K562 (cell line): ENCODE measurements around the gene ISOC1. TPM values are rescaled to one million over a fixed set of nuclear protein-coding genes. Genes with fewer than 3 reads are reported as not detected.

Source experiments
- ATAC-seq: fragments of 200-7000 bp; cut with Tn5 transposase; 3 replicates; pipeline ENCODE4 v1.9.1; 2020; ENCODE audit warnings: moderate library complexity
- BruUV-seq: library from RNA; stranded (reverse); fragments of 400-500 nt; replicated peaks from 2 replicates; lab custom pipeline; 2021; lab: Mats Ljungman, UMichigan
- CTCF ChIA-PET: fragments of 300-600 bp; formaldehyde crosslinking; extraction: SDS; loops from one replicate; lab custom pipeline; 2021; ENCODE audit warnings: low intra/inter-chr PET ratio; lab: Yijun Ruan, JAX
- POLR2A ChIA-PET: fragments of 300-600, 350-650 bp; sonication (Branson Sonifier 250); formaldehyde crosslinking; extraction: SDS; loops from one replicate; lab custom pipeline; 2021; ENCODE audit warnings: antibody characterized with exemption, inconsistent platforms; lab: Yijun Ruan, JAX
- DNase-seq, 4 experiments: peaks; one replicate each; pipeline versions ENCODE4 v3.0.0 to v3.0.0-alpha.2; 2011 to 2018; ENCODE audit warnings: low spot score in 3 of 4, mixed read lengths in 3 of 4; ENCODE audit errors: extremely low read depth in 1 of 4
- FAIRE-seq: peaks from 2 replicates; lab custom pipeline; 2011; peaks lifted over from hg19 to GRCh38; lab: Jason Lieb, UNC
- H2AFZ ChIP-seq: 2 replicates; pipeline ENCODE4 v1.6.0; 2011; ENCODE audit warnings: low read depth, low read length, control low read depth, inconsistent platforms
- H3K27ac ChIP-seq: fragments of 200-600 bp; 3 replicates; pipeline ENCODE4 v1.8.0; 2011; ENCODE audit warnings: low read depth, mild to moderate bottlenecking, control low read depth, inconsistent platforms, low read length, moderate library complexity, mixed read lengths; ENCODE audit errors: extremely low read depth
- H3K27me3 ChIP-seq, 2 experiments: fragments of 300-600 bp in 1 of 2; 2 replicates in 1 of 2; 3 replicates in 1 of 2; pipeline versions ENCODE4 v1.6.0 to v1.8.0; 2011; ENCODE audit warnings: inconsistent platforms in 2 of 2, low read length in 2 of 2, mild to moderate bottlenecking in 1 of 2, mixed read lengths in 1 of 2, moderate library complexity in 1 of 2; ENCODE audit not compliant: control insufficient read depth in 2 of 2, insufficient read depth in 2 of 2
- H3K36me3 ChIP-seq: fragments of 300-600 bp; 3 replicates; pipeline ENCODE4 v1.8.0; 2011; ENCODE audit warnings: mild to moderate bottlenecking, low read length, inconsistent platforms; ENCODE audit not compliant: control insufficient read depth, insufficient read depth
- H3K4me1 ChIP-seq, 2 experiments: fragments of 200-600 bp in 1 of 2; replicated peaks in 1 of 2; 2 replicates in 1 of 2; 3 replicates in 1 of 2; pipeline versions ENCODE4 v1.5.1 to v1.8.0; 2011; ENCODE audit warnings: inconsistent platforms in 2 of 2, low read length in 2 of 2, mild to moderate bottlenecking in 1 of 2, mixed read lengths in 1 of 2, moderate library complexity in 1 of 2; ENCODE audit not compliant: control insufficient read depth in 2 of 2, insufficient read depth in 2 of 2
- H3K4me2 ChIP-seq: 2 replicates; pipeline ENCODE4 v1.6.1; 2011; ENCODE audit warnings: low read length, control low read depth, inconsistent platforms, mixed read lengths; ENCODE audit not compliant: insufficient read depth
- H3K4me3 ChIP-seq: fragments of 200-600 bp; sonication (generic), shearing (Covaris generic); 2 replicates; pipeline ENCODE4 v1.5.1; 2016; ENCODE audit warnings: control low read depth, inconsistent platforms
- H3K79me2 ChIP-seq: fragments of 200-600 bp; 3 replicates; pipeline ENCODE4 v1.8.0; 2011; ENCODE audit warnings: low read length, inconsistent platforms; ENCODE audit not compliant: control insufficient read depth, insufficient read depth
- H3K9ac ChIP-seq, 2 experiments: 2 replicates each; pipeline versions ENCODE4 v1.6.0 to v1.6.1; 2011; ENCODE audit warnings: low read depth in 2 of 2, low read length in 2 of 2, control low read depth in 1 of 2, inconsistent platforms in 1 of 2, mild to moderate bottlenecking in 1 of 2, mixed read lengths in 1 of 2; ENCODE audit not compliant: insufficient read depth in 1 of 2
- H3K9me1 ChIP-seq: one replicate; pipeline ENCODE4 v1.6.0; 2011; ENCODE audit warnings: inconsistent platforms, mild to moderate bottlenecking, low read length, moderate library complexity; ENCODE audit not compliant: control insufficient read depth, insufficient read depth
- H3K9me3 ChIP-seq: replicated peaks from 2 replicates; pipeline ENCODE4 v1.5.1; 2011; ENCODE audit warnings: low read depth, low read length, inconsistent platforms; ENCODE audit not compliant: control insufficient read depth, insufficient read depth
- H4K20me1 ChIP-seq: replicated peaks from 2 replicates; pipeline ENCODE4 v1.6.1; 2011; ENCODE audit warnings: low read length, inconsistent platforms, mixed read lengths; ENCODE audit not compliant: control insufficient read depth, insufficient read depth
- FOXP1 ChIP-seq: sonication (generic); formaldehyde crosslinking; IDR thresholded peaks from 2 replicates; pipeline ENCODE4 v1.8.0; 2022; ENCODE audit warnings: mild to moderate bottlenecking, missing genetic modification reagents
- GTF2E2 ChIP-seq: fragments of 200-800 bp; sonication (Bioruptor generic); IDR thresholded peaks from 2 replicates; pipeline ENCODE4 v1.6.1; 2016; ENCODE audit warnings: missing genetic modification characterization, missing compliant biosample characterization
- TAF1 ChIP-seq: IDR thresholded peaks from 2 replicates; pipeline ENCODE4 v1.6.1; 2011; ENCODE audit warnings: mild to moderate bottlenecking, low read length, moderate library complexity; ENCODE audit not compliant: insufficient read depth, control insufficient read depth, severe bottlenecking; ENCODE audit errors: extremely low read depth
- ZHX1 ChIP-seq: fragments of 150-350 bp; conservative IDR thresholded peaks from 2 replicates; pipeline ENCODE4 v1.6.1; 2014; ENCODE audit warnings: low read length
- WGBS: fragments of 100-300 bp; shearing (Covaris generic); methylation state at CpG from one replicate; pipeline ENCODE4 v1.1.6; 2016; ENCODE audit warnings: low coverage, mixed read lengths; ENCODE audit not compliant: insufficient coverage; ENCODE audit errors: missing lambda C conversion rate; 5-methylcytosine and 5-hydroxymethylcytosine counted together
- in situ Hi-C: fragments of 300-500 bp; cut with MboI; formaldehyde crosslinking; loops from 4 replicates; pipeline ENCODE4 v1.15.0; 2018; ENCODE audit warnings: inconsistent platforms, mixed read lengths
- intact Hi-C: fragments of 100-400 bp; cut with micrococcal nuclease; formaldehyde crosslinking; loops from 2 replicates; pipeline ENCODE4 v1.14.2; 2022
- polyA plus RNA-seq, 8 experiments: library from polyadenylated mRNA; depleted of rRNA in 4 of 8; stranded (reverse) in 5 of 8; unstranded in 3 of 8; fragments of >200 nt; fragmentation: Nextera tagmentation in 2 of 8; fragmentation: Illumina TruSeq in 1 of 8; extraction: Ambion mirVana in 2 of 8; extraction: Trizol in 1 of 8; gene quantifications; 2 replicates each; pipeline versions ENCODE4 v1.2.1 to v1.2.3, GENCODE V29; 2011 to 2014; ENCODE audit warnings: inconsistent platforms in 1 of 8, missing spikeins in 1 of 8
- total RNA-seq, 7 experiments: library from RNA; depleted of rRNA in 6 of 7; stranded (reverse); fragments of >200 nt in 6 of 7; fragmentation: Illumina TruSeq in 2 of 7; extraction: Trizol in 2 of 7; gene quantifications; 2 replicates each; pipeline versions ENCODE4 v1.2.1 to v1.2.3, GENCODE V29; 2011 to 2021; ENCODE audit warnings: low replicate concordance in 1 of 7

ISOC1 gene
- total and polyA plus RNA-seq, 9 of the 15 experiments (the other 6 are each of a cell fraction or from before 2014, with no cell fraction given) = 14.0 to 67.9 (median 51.3) TPM

DNA sequence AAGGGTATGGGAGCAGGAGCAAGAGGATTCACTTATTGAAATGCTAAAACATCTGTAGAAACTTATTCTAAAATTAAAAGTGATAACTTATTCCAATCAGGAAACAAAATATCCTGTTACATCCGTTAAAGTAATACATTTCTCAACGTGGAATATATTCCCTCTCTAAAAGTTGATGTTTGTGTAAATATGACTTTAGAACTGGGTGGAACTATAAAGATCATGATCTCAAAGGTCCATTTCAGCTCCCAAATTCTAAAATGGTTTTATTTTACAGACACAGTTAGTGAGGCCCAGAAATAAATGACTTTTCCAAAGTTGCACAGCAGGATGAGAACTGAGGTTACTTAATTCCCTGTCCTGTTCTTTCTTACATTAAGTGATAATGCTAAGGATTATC lies 21.1 kb downstream of the ISOC1 start:
- H4K20me1 ChIP-seq = no peaks in the 10 kb centered on the region
- BruUV-seq = no TSS peak
- no peak overlapping the region for H3K9ac ChIP-seq
- in situ Hi-C loops = no loop called here
- intact Hi-C loops = no loop called here
- H3K9me3 ChIP-seq = no peaks in the 10 kb centered on the region
- ATAC-seq (no peak), DNase-seq (no peak), FAIRE-seq (no peak)
- no peak overlapping the region for H3K4me3 ChIP-seq
- H3K79me2 ChIP-seq = no peaks in the 10 kb centered on the region
- TF ChIP-seq GTF2E2 (tag) (no peak), FOXP1 (CRISPR knock-in tag) (no peak), TAF1 (no peak), ZHX1 (no peak)
- no peak overlapping the region for H3K27ac ChIP-seq
- H3K9me1 ChIP-seq = no peaks in the 10 kb centered on the region
- ChIA-PET CTCF (no interaction called here), POLR2A (no interaction called here)
- H3K27me3 ChIP-seq = no peaks in the 10 kb centered on the region
- no peak overlapping the region for H3K4me2 ChIP-seq
- 65% methylated on average over 2 of the region's 2 CpGs for WGBS
- peaks cover 24% of the 10 kb centered on the region; the same call in 2 of the 3 replicates for H3K36me3 ChIP-seq
- peaks cover 0 to 4% of the 10 kb centered on the region in 2 experiments; a peak in 2 of 5 replicates for H3K4me1 ChIP-seq
- H2AFZ ChIP-seq = no peak overlapping the region
